Loucy (cell line): Measurements from ENCODE around the gene SMCHD1.

Source experiments
- H2AFZ ChIP-seq: fragments of 200-600 bp; sonication (generic); 2 replicates; pipeline ENCODE4 v1.6.0; 2016; ENCODE audit warnings: antibody characterized with exemption, mild to moderate bottlenecking, low read length, moderate library complexity
- H3F3A ChIP-seq: fragments of 200-600 bp; 2 replicates; pipeline ENCODE4 v1.6.0; 2016; ENCODE audit warnings: antibody characterized with exemption, low read depth, mild to moderate bottlenecking
- H3K27me3 ChIP-seq: fragments of 200-600 bp; sonication (generic); 2 replicates; pipeline ENCODE4 v1.6.1; 2014; ENCODE audit warnings: low read length, mild to moderate bottlenecking; ENCODE audit not compliant: insufficient read depth, poor library complexity, severe bottlenecking
- H3K36me3 ChIP-seq: fragments of 200-600 bp; sonication (generic); 2 replicates; pipeline ENCODE4 v1.6.1; 2016; ENCODE audit warnings: low read length; ENCODE audit not compliant: insufficient read depth
- H3K4me1 ChIP-seq: fragments of 200-600 bp; sonication (generic); 2 replicates; pipeline ENCODE4 v1.5.1; 2014; ENCODE audit warnings: low read length, mild to moderate bottlenecking; ENCODE audit not compliant: insufficient read depth, poor library complexity, severe bottlenecking
- H3K4me2 ChIP-seq: fragments of 200-600 bp; sonication (generic); 2 replicates; pipeline ENCODE4 v1.6.0; 2014; ENCODE audit warnings: antibody characterized with exemption, low read length, low read depth, mild to moderate bottlenecking; ENCODE audit not compliant: poor library complexity, severe bottlenecking
- H3K4me3 ChIP-seq: fragments of 200-600 bp; sonication (generic); 2 replicates; pipeline ENCODE4 v1.5.1; 2014; ENCODE audit warnings: low read length, mild to moderate bottlenecking, mixed read lengths; ENCODE audit not compliant: poor library complexity, severe bottlenecking
- H3K79me2 ChIP-seq: fragments of 200-600 bp; sonication (generic); 2 replicates; pipeline ENCODE4 v1.6.1; 2014; ENCODE audit warnings: low read length; ENCODE audit not compliant: insufficient read depth
- H3K9ac ChIP-seq: fragments of 200-600 bp; sonication (generic); 2 replicates; pipeline ENCODE4 v1.6.0; 2014; ENCODE audit warnings: mild to moderate bottlenecking, low read depth, low read length, moderate library complexity; ENCODE audit not compliant: poor library complexity, severe bottlenecking
- H3K9me2 ChIP-seq: fragments of 200-600 bp; sonication (generic); replicated peaks from 2 replicates; pipeline ENCODE4 v1.6.1; 2016; ENCODE audit warnings: low read depth, low read length, mixed read lengths
- H3K9me3 ChIP-seq: fragments of 200-600 bp; sonication (generic); 2 replicates; pipeline ENCODE4 v1.6.1; 2014; ENCODE audit warnings: mild to moderate bottlenecking, antibody characterized with exemption, low read length, low read depth; ENCODE audit not compliant: insufficient read depth
- H4K20me1 ChIP-seq: fragments of 200-600 bp; sonication (generic); 2 replicates; pipeline ENCODE4 v1.6.0; 2014; ENCODE audit warnings: antibody characterized with exemption, low read length, mild to moderate bottlenecking; ENCODE audit not compliant: insufficient read depth, poor library complexity, severe bottlenecking
- EZH2phosphoT487 ChIP-seq: fragments of 200-600 bp; IDR thresholded peaks from 2 replicates; pipeline ENCODE4 v1.6.1; 2018; ENCODE audit warnings: antibody characterized with exemption, mild to moderate bottlenecking, moderate library complexity, borderline replicate concordance
- TF ChIP-seq, protein P1 (sequence below): fragments of 200-600 bp; sonication (generic); conservative IDR thresholded peaks from 2 replicates; pipeline ENCODE4 v1.5.1; 2014; ENCODE audit warnings: mild to moderate bottlenecking, antibody characterized with exemption, low read length

Gene SMCHD1

DNA sequence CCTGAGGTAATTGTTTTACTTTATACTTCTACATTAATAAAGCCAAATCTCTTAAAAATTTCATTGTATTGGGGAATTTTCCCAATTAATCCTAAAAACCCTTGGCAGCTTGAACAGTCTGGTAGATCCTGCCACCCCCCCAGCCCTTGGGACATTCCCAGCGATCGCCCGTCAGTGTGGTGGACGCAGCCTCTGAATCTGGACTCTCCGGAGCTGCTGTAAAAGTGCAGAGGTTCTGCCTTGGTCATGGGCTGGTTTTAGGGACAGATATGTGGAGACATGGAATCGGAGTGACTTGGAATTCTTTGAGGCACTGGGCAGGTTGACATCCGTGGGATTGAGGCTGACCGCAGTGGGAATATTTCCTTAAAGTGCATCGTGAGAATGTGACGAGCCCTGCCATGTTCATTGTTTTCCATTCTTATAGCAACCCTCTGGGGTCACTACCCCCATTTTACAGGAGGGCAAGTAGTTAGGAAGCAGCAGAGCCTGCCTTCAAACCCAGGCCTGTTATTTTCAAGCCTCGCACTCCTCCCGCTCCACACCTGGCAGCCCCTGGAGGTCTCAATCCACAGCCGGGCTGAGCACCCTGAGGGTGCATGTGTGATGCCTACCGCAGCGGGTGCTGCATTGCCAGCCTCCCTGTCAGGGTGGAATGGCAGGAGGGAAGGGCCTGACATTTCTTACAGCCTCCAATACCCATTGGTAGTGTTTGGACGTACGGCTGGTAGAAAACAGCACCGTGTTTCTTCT is 197.8 kb downstream of the SMCHD1 start:
- Histone ChIP-seq H3K9me3 (no peaks in the 10 kb centered on the region), H2AFZ (no peak overlapping the region), H3F3A (no peaks in the 10 kb centered on the region), H3K9ac (no peak overlapping the region), H3K9me2 (no peaks in the 10 kb centered on the region), H3K79me2 (no peaks in the 10 kb centered on the region), H3K27me3 (no peaks in the 10 kb centered on the region), H3K4me1 (no peaks in the 10 kb centered on the region), H3K4me3 (no peak overlapping the region), H4K20me1 (no peaks in the 10 kb centered on the region), H3K4me2 (no peak overlapping the region), H3K36me3 (no peaks in the 10 kb centered on the region)
- no peak for TF ChIP-seq EZH2phosphoT487
- TF ChIP-seq, protein P1, sequence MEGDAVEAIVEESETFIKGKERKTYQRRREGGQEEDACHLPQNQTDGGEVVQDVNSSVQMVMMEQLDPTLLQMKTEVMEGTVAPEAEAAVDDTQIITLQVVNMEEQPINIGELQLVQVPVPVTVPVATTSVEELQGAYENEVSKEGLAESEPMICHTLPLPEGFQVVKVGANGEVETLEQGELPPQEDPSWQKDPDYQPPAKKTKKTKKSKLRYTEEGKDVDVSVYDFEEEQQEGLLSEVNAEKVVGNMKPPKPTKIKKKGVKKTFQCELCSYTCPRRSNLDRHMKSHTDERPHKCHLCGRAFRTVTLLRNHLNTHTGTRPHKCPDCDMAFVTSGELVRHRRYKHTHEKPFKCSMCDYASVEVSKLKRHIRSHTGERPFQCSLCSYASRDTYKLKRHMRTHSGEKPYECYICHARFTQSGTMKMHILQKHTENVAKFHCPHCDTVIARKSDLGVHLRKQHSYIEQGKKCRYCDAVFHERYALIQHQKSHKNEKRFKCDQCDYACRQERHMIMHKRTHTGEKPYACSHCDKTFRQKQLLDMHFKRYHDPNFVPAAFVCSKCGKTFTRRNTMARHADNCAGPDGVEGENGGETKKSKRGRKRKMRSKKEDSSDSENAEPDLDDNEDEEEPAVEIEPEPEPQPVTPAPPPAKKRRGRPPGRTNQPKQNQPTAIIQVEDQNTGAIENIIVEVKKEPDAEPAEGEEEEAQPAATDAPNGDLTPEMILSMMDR = no peak

DNA sequence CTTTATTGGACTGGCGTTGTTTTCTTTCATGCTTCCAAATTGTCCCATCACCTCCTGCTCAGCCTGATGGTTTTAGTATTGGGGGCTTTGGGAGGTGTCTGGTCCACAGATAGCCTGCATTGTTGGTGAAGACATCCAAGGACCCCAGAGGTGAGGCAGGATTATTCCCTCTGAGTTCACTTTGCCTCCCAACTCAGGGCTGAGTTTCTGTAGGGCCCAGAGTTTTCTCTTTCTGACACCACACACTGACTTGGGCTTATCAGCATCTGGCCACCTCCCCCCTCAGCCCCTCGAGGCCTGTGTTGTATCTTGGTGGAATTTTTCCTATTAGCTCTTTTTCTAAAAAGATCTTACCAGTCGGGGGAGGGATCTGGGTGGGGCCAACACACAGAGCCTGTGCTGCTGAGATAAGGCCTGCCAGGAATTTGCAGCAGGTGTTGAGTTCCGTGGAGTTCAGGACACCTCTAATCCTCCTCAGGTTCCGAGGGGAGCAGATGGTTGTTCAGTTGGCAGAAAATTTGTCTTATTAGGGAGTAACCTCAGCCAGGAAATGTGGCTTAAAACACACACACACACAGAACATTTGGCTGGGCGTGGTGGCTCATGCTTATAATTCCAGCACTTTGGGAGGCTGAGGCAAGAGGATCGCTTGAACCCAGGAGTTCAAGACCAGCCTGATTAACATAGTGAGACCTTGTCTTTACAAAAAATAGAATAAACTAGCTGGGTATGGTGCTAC is 198.6 kb downstream of the SMCHD1 start:
- Histone ChIP-seq H3K36me3 (no peaks in the 10 kb centered on the region), H3K27me3 (no peaks in the 10 kb centered on the region), H3K79me2 (no peaks in the 10 kb centered on the region), H4K20me1 (no peaks in the 10 kb centered on the region), H3K9ac (no peak overlapping the region), H2AFZ (no peak overlapping the region), H3F3A (no peaks in the 10 kb centered on the region), H3K9me2 (no peaks in the 10 kb centered on the region), H3K4me3 (no peak overlapping the region), H3K9me3 (no peaks in the 10 kb centered on the region), H3K4me2 (no peak overlapping the region), H3K4me1 (no peaks in the 10 kb centered on the region)
- TF ChIP-seq, protein P1 = no peak
- no peak for TF ChIP-seq EZH2phosphoT487
